Panc1 (cell line): ENCODE data around the gene SNX24. TPM values are rescaled to one million over a fixed set of nuclear protein-coding genes. Genes with fewer than 3 reads are reported as not detected.

Experiments used
- ATAC-seq: fragments of 200-7000 bp; cut with Tn5 transposase; 2 replicates; pipeline ENCODE4 v1.9.1; 2020; ENCODE audit warnings: mild to moderate bottlenecking, moderate library complexity
- BruUV-seq: library from RNA; stranded (reverse); fragments of 400-500 nt; replicated peaks from 2 replicates; lab custom pipeline; 2021; lab: Mats Ljungman, UMichigan
- CTCF ChIA-PET: fragments of 300-600 bp; sonication (Branson Sonifier 250); formaldehyde crosslinking; loops from one replicate; lab custom pipeline; 2022; ENCODE audit warnings: antibody characterized with exemption; lab: Charles Lee
- POLR2A ChIA-PET: fragments of 300-600 bp; sonication (Branson Sonifier 250); formaldehyde crosslinking; loops from one replicate; lab custom pipeline; 2022; ENCODE audit warnings: antibody characterized with exemption; lab: Charles Lee
- DNase-seq: peaks from one replicate; pipeline ENCODE4 v3.0.0-alpha.2; 2010; ENCODE audit warnings: low read depth, low spot score
- H3K27ac ChIP-seq: 2 replicates; pipeline ENCODE4 v1.5.1; 2011; ENCODE audit warnings: mild to moderate bottlenecking, low read length, inconsistent platforms
- H3K27me3 ChIP-seq: fragments of 200-500 bp; sonication (Bioruptor generic); 2 replicates; pipeline ENCODE4 v1.6.0; 2014; ENCODE audit warnings: low read length, inconsistent platforms; ENCODE audit not compliant: control insufficient read depth, insufficient read depth
- H3K36me3 ChIP-seq: fragments of 200-500 bp; sonication (Bioruptor generic); 2 replicates; pipeline ENCODE4 v1.5.1; 2014; ENCODE audit warnings: inconsistent platforms, mild to moderate bottlenecking, low read length, moderate library complexity; ENCODE audit not compliant: control insufficient read depth, insufficient read depth
- H3K4me1 ChIP-seq: 2 replicates; pipeline ENCODE4 v1.5.1; 2011; ENCODE audit warnings: inconsistent platforms, mild to moderate bottlenecking, low read length, moderate library complexity; ENCODE audit not compliant: control insufficient read depth, insufficient read depth
- H3K4me3 ChIP-seq, 2 experiments: 2 replicates each; pipeline ENCODE4 v1.5.1; 2011 to 2012; ENCODE audit warnings: low read depth in 2 of 2, low read length in 2 of 2, mild to moderate bottlenecking in 2 of 2, inconsistent platforms in 1 of 2, moderate library complexity in 1 of 2
- H3K9me3 ChIP-seq: fragments of 200-500 bp; sonication (Bioruptor generic); 2 replicates; pipeline ENCODE4 v1.5.1; 2014; ENCODE audit warnings: low read depth, mild to moderate bottlenecking, inconsistent platforms, low read length, moderate library complexity; ENCODE audit not compliant: control insufficient read depth, insufficient read depth
- POLR2AphosphoS5 ChIP-seq: IDR thresholded peaks from 2 replicates; pipeline ENCODE4 v1.6.1; 2012; ENCODE audit warnings: mild to moderate bottlenecking, low read depth, low read length, moderate library complexity
- SIN3A ChIP-seq: IDR thresholded peaks from 2 replicates; pipeline ENCODE4 v1.6.1; 2012; ENCODE audit warnings: low read depth, mild to moderate bottlenecking, low read length, moderate library complexity, borderline replicate concordance; ENCODE audit not compliant: insufficient read depth
- TCF7L2 ChIP-seq: IDR thresholded peaks from 2 replicates; pipeline ENCODE4 v1.6.1; 2011; ENCODE audit warnings: mild to moderate bottlenecking, low read depth, low read length, inconsistent platforms
- in situ Hi-C: cut with HindIII; loops from 2 replicates; pipeline ENCODE4 v1.10.0; 2016; ENCODE audit warnings: low sequenced_read_pairs, low pct_unique_long_range_greater_than_20kb
- intact Hi-C: fragments of 100-400 bp; cut with micrococcal nuclease; formaldehyde crosslinking; loops from one replicate; pipeline ENCODE4 v1.10.0; 2022; ENCODE audit not compliant: unreplicated experiment
- total RNA-seq: library from RNA; stranded (reverse); gene quantifications from one replicate; pipeline ENCODE4 v1.2.1, GENCODE V29; 2021; ENCODE audit not compliant: unreplicated experiment
- TF ChIP-seq, protein P1 (sequence below), 2 experiments: IDR thresholded peaks; 2 replicates each; pipeline ENCODE4 v1.6.1; 2011 to 2012; ENCODE audit warnings: low read depth in 2 of 2, control low read depth in 1 of 2, low read length in 1 of 2, mild to moderate bottlenecking in 1 of 2, moderate library complexity in 1 of 2; ENCODE audit not compliant: insufficient read depth in 1 of 2
- TF ChIP-seq, protein P2 (sequence below): fragments of 450-650 bp; IDR thresholded peaks from 2 replicates; pipeline ENCODE4 v1.5.1; 2017; ENCODE audit warnings: mild to moderate bottlenecking

Gene SNX24
- total RNA-seq, 1 experiment from 2014 or later = 32.8 TPM

DNA sequence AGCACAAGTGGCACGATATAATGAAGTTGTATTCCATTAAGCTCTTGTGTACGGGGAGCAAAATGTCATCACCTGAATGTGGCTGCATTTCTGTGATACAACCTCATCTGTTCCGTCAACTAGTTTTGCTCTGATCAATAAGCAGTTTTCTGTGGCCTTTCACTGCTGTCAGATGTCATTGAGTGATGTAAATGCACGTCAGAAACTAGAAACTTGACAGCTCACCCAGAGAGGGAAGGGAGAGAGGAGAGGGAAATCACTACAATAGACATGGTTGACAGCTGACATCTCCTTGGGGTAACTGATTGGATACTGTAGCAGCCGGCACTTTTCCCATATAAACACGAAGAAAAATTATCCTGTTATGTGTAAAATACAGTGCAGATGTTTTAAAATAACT lies 62.7 kb downstream of the SNX24 start:
- ATAC-seq (no peak), DNase-seq (no peak)
- intact Hi-C loops (no loop called here), in situ Hi-C loops (no loop called here)
- TF ChIP-seq TCF7L2 (no peak), POLR2AphosphoS5 (no peak), SIN3A (no peak)
- TF ChIP-seq, protein P1, sequence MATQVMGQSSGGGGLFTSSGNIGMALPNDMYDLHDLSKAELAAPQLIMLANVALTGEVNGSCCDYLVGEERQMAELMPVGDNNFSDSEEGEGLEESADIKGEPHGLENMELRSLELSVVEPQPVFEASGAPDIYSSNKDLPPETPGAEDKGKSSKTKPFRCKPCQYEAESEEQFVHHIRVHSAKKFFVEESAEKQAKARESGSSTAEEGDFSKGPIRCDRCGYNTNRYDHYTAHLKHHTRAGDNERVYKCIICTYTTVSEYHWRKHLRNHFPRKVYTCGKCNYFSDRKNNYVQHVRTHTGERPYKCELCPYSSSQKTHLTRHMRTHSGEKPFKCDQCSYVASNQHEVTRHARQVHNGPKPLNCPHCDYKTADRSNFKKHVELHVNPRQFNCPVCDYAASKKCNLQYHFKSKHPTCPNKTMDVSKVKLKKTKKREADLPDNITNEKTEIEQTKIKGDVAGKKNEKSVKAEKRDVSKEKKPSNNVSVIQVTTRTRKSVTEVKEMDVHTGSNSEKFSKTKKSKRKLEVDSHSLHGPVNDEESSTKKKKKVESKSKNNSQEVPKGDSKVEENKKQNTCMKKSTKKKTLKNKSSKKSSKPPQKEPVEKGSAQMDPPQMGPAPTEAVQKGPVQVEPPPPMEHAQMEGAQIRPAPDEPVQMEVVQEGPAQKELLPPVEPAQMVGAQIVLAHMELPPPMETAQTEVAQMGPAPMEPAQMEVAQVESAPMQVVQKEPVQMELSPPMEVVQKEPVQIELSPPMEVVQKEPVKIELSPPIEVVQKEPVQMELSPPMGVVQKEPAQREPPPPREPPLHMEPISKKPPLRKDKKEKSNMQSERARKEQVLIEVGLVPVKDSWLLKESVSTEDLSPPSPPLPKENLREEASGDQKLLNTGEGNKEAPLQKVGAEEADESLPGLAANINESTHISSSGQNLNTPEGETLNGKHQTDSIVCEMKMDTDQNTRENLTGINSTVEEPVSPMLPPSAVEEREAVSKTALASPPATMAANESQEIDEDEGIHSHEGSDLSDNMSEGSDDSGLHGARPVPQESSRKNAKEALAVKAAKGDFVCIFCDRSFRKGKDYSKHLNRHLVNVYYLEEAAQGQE (IDR thresholded peaks at IDR 0.05; ENCODE audit: insufficient read depth in 1 of 2, low read depth in 2 of 2, low read length in 1 of 2) = no peak
- TF ChIP-seq, protein P2, sequence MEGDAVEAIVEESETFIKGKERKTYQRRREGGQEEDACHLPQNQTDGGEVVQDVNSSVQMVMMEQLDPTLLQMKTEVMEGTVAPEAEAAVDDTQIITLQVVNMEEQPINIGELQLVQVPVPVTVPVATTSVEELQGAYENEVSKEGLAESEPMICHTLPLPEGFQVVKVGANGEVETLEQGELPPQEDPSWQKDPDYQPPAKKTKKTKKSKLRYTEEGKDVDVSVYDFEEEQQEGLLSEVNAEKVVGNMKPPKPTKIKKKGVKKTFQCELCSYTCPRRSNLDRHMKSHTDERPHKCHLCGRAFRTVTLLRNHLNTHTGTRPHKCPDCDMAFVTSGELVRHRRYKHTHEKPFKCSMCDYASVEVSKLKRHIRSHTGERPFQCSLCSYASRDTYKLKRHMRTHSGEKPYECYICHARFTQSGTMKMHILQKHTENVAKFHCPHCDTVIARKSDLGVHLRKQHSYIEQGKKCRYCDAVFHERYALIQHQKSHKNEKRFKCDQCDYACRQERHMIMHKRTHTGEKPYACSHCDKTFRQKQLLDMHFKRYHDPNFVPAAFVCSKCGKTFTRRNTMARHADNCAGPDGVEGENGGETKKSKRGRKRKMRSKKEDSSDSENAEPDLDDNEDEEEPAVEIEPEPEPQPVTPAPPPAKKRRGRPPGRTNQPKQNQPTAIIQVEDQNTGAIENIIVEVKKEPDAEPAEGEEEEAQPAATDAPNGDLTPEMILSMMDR = no peak
- Histone ChIP-seq H3K27me3 (no peaks in the 10 kb centered on the region), H3K36me3 (no peaks in the 10 kb centered on the region), H3K27ac (no peak overlapping the region), H3K9me3 (no peaks in the 10 kb centered on the region), H3K4me1 (peaks cover 5% of the 10 kb centered on the region; the same call in 1 of the 2 replicates), H3K4me3 (no peak overlapping the region)
- ChIA-PET POLR2A (no interaction called here), CTCF (no interaction called here)
- no TSS peak for BruUV-seq

DNA sequence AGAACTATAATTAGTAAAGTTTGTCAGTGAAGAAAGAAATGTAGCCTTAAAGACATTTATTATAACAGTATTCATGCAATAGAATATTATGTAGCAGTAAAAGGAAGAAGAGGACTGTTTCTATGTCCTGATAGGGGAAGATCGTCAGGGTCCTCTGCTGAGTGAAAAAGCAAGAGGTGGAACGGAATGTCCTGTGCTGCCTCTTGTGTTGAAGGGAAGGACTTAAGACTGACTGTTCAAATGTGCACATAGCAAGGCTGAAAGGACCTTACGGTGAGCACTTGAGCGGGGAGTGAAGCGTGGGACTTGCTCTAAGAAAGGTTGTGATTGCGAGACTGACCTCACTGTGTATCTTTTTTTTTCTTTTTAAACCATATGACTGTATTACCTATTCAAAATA lies 63.2 kb downstream of the SNX24 start:
- Histone ChIP-seq H3K4me3 (no peak overlapping the region), H3K4me1 (peaks cover 5% of the 10 kb centered on the region; the same call in 1 of the 2 replicates), H3K27me3 (no peaks in the 10 kb centered on the region), H3K36me3 (no peaks in the 10 kb centered on the region), H3K9me3 (no peaks in the 10 kb centered on the region), H3K27ac (no peak overlapping the region)
- in situ Hi-C loops (no loop called here), intact Hi-C loops (no loop called here)
- DNase-seq = no peak
- TF ChIP-seq, protein P1 (IDR thresholded peaks at IDR 0.05; ENCODE audit: insufficient read depth in 1 of 2, low read depth in 2 of 2, low read length in 1 of 2) = no peak
- TF ChIP-seq, protein P2 = peak; percentile 5; the same call in 1 of the 2 replicates
- BruUV-seq = no TSS peak
- no peak for ATAC-seq
- ChIA-PET CTCF (no interaction called here), POLR2A (no interaction called here)
